GM21447 (cell line): ENCODE data around the gene ZNF740.
A peak's percentile ranks its signal among the peaks of the same experiment; 100 is the strongest.
"Not testable (repeated sequence)": the region's sequence is repeated elsewhere in the genome, so short reads cannot be mapped to it uniquely, and the experiment has no call there.

Experiments
- ATAC-seq: cut with Tn5 transposase; IDR thresholded peaks from one replicate; pipeline ENCODE4 v1.9.1; 2021; ENCODE audit not compliant: unreplicated experiment

Gene ZNF740

GRCh38 chr12:53180220-53180930 is at the start of gene ZNF740, which contains the start of gene CSAD:
Gene ZNF740 (plus strand): TSS chr12:53180722. CDS start chr12:53181984, 1,262 bp downstream.
Gene CSAD (minus strand): TSS chr12:53180925. CDS start chr12:53173470, 7,455 bp downstream.
- peak; percentile 91 for ATAC-seq

- ATAC-seq: no peak
Measured at GRCh38 chr12:53131844-53132243, 48.7 kb upstream of the ZNF740 start.

GRCh38 chr12:53133722-53134121 is 46.8 kb upstream of the ZNF740 start:
- ATAC-seq: no peak

GRCh38 chr12:53143355-53143754 is 37.2 kb upstream of the ZNF740 start:
- ATAC-seq: no peak

- no peak for ATAC-seq
Measured at GRCh38 chr12:53145383-53146260, 34.9 kb upstream of the ZNF740 start.

- no peak for ATAC-seq
Measured at GRCh38 chr12:53147181-53147580, 33.3 kb upstream of the ZNF740 start.

- no peak for ATAC-seq
Measured at GRCh38 chr12:53147653-53148052, 32.9 kb upstream of the ZNF740 start.

GRCh38 chr12:53151039-53151438 is 29.5 kb upstream of the ZNF740 start:
- ATAC-seq: no peak

GRCh38 chr12:53152390-53152789 is 28.1 kb upstream of the ZNF740 start:
- ATAC-seq: no peak

- peak; percentile 84 for ATAC-seq
Measured at GRCh38 chr12:53159195-53159839, 21.2 kb upstream of the ZNF740 start.

GRCh38 chr12:53160000-53160399 is 20.5 kb upstream of the ZNF740 start:
- no peak for ATAC-seq

GRCh38 chr12:53160673-53161072 is 19.8 kb upstream of the ZNF740 start:
- no peak for ATAC-seq

- ATAC-seq: no peak
Measured at GRCh38 chr12:53161119-53161911, 19.2 kb upstream of the ZNF740 start.

- not testable (repeated sequence) for ATAC-seq
Measured at GRCh38 chr12:53163008-53163407, 17.5 kb upstream of the ZNF740 start.

- ATAC-seq: no peak
Measured at GRCh38 chr12:53166837-53167236, 13.7 kb upstream of the ZNF740 start.

- ATAC-seq: no peak
Measured at GRCh38 chr12:53169644-53170043, 10.9 kb upstream of the ZNF740 start.

- ATAC-seq: no peak
Measured at GRCh38 chr12:53170215-53170614, 10.3 kb upstream of the ZNF740 start.

GRCh38 chr12:53170876-53171724 is 9.4 kb upstream of the ZNF740 start:
- no peak for ATAC-seq

GRCh38 chr12:53171725-53172329 is 8.7 kb upstream of the ZNF740 start:
- ATAC-seq: no peak
